Natural killer cell treated with Interleukin-12 subunit alpha and Interleukin-12 subunit beta and Interleukin-15 and Interleukin-18, amount 100 ng/mL, for 72 hours (primary cell): Measurements from ENCODE around the gene ATP1B2. TPM values are rescaled to one million over a fixed set of nuclear protein-coding genes. Genes with fewer than 3 reads are reported as not detected.
"Not testable (repeated sequence)": the region's sequence is repeated elsewhere in the genome, so short reads cannot be mapped to it uniquely, and the experiment has no call there.

Experiments used
- ATAC-seq, 2 donors: fragments of 150-1000 bp; cut with Tn5 transposase in 1 of 2; sonication (Bioruptor Pico), chemical (Tn5 transposase) in 1 of 2; 2 replicates each; pipeline ENCODE4 v1.10.0; 2021
- DNase-seq: peaks from one replicate; pipeline ENCODE4 v3.0.0; 2022; ENCODE audit warnings: low spot score
- H3K27ac Mint-ChIP-seq, 2 donors: 1 replicate in 1 of 2; 2 replicates in 1 of 2; pipeline ENCODE4 v1.8.0; 2022; ENCODE audit warnings: mixed read lengths in 2 of 2, mild to moderate bottlenecking in 1 of 2, moderate library complexity in 1 of 2
- H3K27me3 Mint-ChIP-seq, 2 donors: 1 replicate in 1 of 2; 2 replicates in 1 of 2; pipeline ENCODE4 v1.8.0; 2022; ENCODE audit warnings: mixed read lengths in 2 of 2
- H3K36me3 Mint-ChIP-seq: one replicate; pipeline ENCODE4 v1.8.0; 2022; ENCODE audit warnings: mixed read lengths
- H3K4me1 Mint-ChIP-seq, 2 donors: 1 replicate in 1 of 2; 2 replicates in 1 of 2; pipeline ENCODE4 v1.8.0; 2022; ENCODE audit warnings: low read depth in 2 of 2, mixed read lengths in 2 of 2, mild to moderate bottlenecking in 1 of 2
- H3K4me3 Mint-ChIP-seq: one replicate; pipeline ENCODE4 v1.8.0; 2022; ENCODE audit warnings: mixed read lengths
- H3K9me3 Mint-ChIP-seq: 2 replicates; pipeline ENCODE4 v1.8.0; 2022; ENCODE audit warnings: mixed read lengths
- total RNA-seq, 2 donors: library from RNA; stranded (reverse); gene quantifications; one replicate each; pipeline ENCODE4 v1.2.3, GENCODE V29; 2022

Gene ATP1B2
- total RNA-seq, 2 donors from 2014 or later = 0.25 TPM; not detected in 1

- peaks cover 7 to 10% of the 10 kb centered on the region in 2 donors for H3K4me1 Mint-ChIP-seq
- DNase-seq (no peak), ATAC-seq (no peak)
- peak overlapping the region; percentile 90 for H3K4me3 Mint-ChIP-seq
- H3K36me3 Mint-ChIP-seq = no peaks in the 10 kb centered on the region
- H3K9me3 Mint-ChIP-seq = no peaks in the 10 kb centered on the region
- H3K27me3 Mint-ChIP-seq = no peaks in the 10 kb centered on the region
- H3K27ac Mint-ChIP-seq = peak overlapping the region; percentile 50 to 86
These were observed 23.8 kb upstream of the ATP1B2 start for GRCh38 chr17:7626956-7627249.

GRCh38 chr17:7627250-7628121 lies 23.2 kb upstream of the ATP1B2 start, which contains the start of gene SAT2:
TSS of gene SAT2 (minus strand) at chr17:7627821. CDS start at chr17:7627635, 186 bp downstream.
- ATAC-seq (peak; percentile 99), DNase-seq (peak; percentile 92)
- peak within 1 kb of the TSS; percentile 90 for H3K4me3 Mint-ChIP-seq
- no peaks in the 10 kb centered on the region for H3K9me3 Mint-ChIP-seq
- H3K4me1 Mint-ChIP-seq = peaks cover 7 to 10% of the 10 kb centered on the region in 2 donors
- peak within 1 kb of the TSS; percentile 50 to 86 for H3K27ac Mint-ChIP-seq
- no peaks in the 10 kb centered on the region for H3K36me3 Mint-ChIP-seq
- H3K27me3 Mint-ChIP-seq = no peaks in the 10 kb centered on the region

GRCh38 chr17:7629939-7630571 lies 20.7 kb upstream of the ATP1B2 start, which contains the start of gene SHBG:
TSS of gene SHBG (plus strand) at chr17:7630135. CDS start at chr17:7630173, 38 bp downstream.
- Mint-ChIP-seq H3K36me3 (no peaks in the 10 kb centered on the region), H3K4me3 (no peak within 1 kb of the TSS), H3K4me1 (peaks cover 7 to 10% of the 10 kb centered on the region in 2 donors), H3K27me3 (no peaks in the 10 kb centered on the region), H3K9me3 (no peaks in the 10 kb centered on the region), H3K27ac (no peak within 1 kb of the TSS)
- DNase-seq = no peak
- ATAC-seq = no peak

- DNase-seq (no peak), ATAC-seq (no peak)
- no peaks in the 10 kb centered on the region for H3K9me3 Mint-ChIP-seq
- no peak overlapping the region for H3K27ac Mint-ChIP-seq
- H3K4me1 Mint-ChIP-seq = peaks cover 5% of the 10 kb centered on the region in 2 donors
- H3K4me3 Mint-ChIP-seq = no peak overlapping the region
- no peaks in the 10 kb centered on the region for H3K27me3 Mint-ChIP-seq
- H3K36me3 Mint-ChIP-seq = no peaks in the 10 kb centered on the region
These were observed 19.0 kb upstream of the ATP1B2 start for GRCh38 chr17:7631398-7632380.

GRCh38 chr17:7632492-7632894 lies 18.2 kb upstream of the ATP1B2 start:
- no peak overlapping the region for H3K27ac Mint-ChIP-seq
- DNase-seq (no peak), ATAC-seq (no peak)
- no peaks in the 10 kb centered on the region for H3K9me3 Mint-ChIP-seq
- H3K4me1 Mint-ChIP-seq = no peaks in the 10 kb centered on the region
- no peaks in the 10 kb centered on the region for H3K36me3 Mint-ChIP-seq
- H3K27me3 Mint-ChIP-seq = no peaks in the 10 kb centered on the region
- no peak overlapping the region for H3K4me3 Mint-ChIP-seq

- no peak for DNase-seq
- no peaks in the 10 kb centered on the region for H3K36me3 Mint-ChIP-seq
- ATAC-seq = no peak
- no peak overlapping the region for H3K4me3 Mint-ChIP-seq
- H3K9me3 Mint-ChIP-seq = no peaks in the 10 kb centered on the region
- no peaks in the 10 kb centered on the region for H3K4me1 Mint-ChIP-seq
- H3K27me3 Mint-ChIP-seq = no peaks in the 10 kb centered on the region
- no peak overlapping the region for H3K27ac Mint-ChIP-seq
These were observed 17.6 kb upstream of the ATP1B2 start for GRCh38 chr17:7633093-7633492.

GRCh38 chr17:7634384-7634783 lies 16.3 kb upstream of the ATP1B2 start:
- Mint-ChIP-seq H3K27ac (no peak overlapping the region), H3K36me3 (no peaks in the 10 kb centered on the region), H3K27me3 (no peaks in the 10 kb centered on the region), H3K4me3 (no peak overlapping the region), H3K4me1 (no peaks in the 10 kb centered on the region), H3K9me3 (no peaks in the 10 kb centered on the region)
- DNase-seq = no peak
- ATAC-seq = no peak

- H3K9me3 Mint-ChIP-seq = no peaks in the 10 kb centered on the region
These were observed 14.6 kb upstream of the ATP1B2 start for GRCh38 chr17:7636163-7636562.

GRCh38 chr17:7640783-7641182 lies 9.9 kb upstream of the ATP1B2 start:
- ATAC-seq (no peak), DNase-seq (no peak)
- Mint-ChIP-seq H3K36me3 (no peaks in the 10 kb centered on the region), H3K27ac (no peak overlapping the region), H3K27me3 (peaks cover 0 to 9% of the 10 kb centered on the region in 2 donors), H3K4me1 (peaks cover 0 to 7% of the 10 kb centered on the region in 2 donors), H3K9me3 (no peaks in the 10 kb centered on the region), H3K4me3 (no peak overlapping the region)

More at GRCh38 chr17:7636163-7636562, 14.6 kb upstream of the ATP1B2 start:
- no peak for DNase-seq
- H3K4me1 Mint-ChIP-seq = no peaks in the 10 kb centered on the region
- no peak for ATAC-seq
- no peak overlapping the region for H3K27ac Mint-ChIP-seq
- H3K4me3 Mint-ChIP-seq = no peak overlapping the region
- H3K36me3 Mint-ChIP-seq = no peaks in the 10 kb centered on the region
- H3K27me3 Mint-ChIP-seq = no peaks in the 10 kb centered on the region

- Mint-ChIP-seq H3K27me3 (peaks cover 8 to 13% of the 10 kb centered on the region in 2 donors), H3K4me3 (peak overlapping the region; percentile 58)
- ATAC-seq, DNase-seq, H3K27ac Mint-ChIP-seq, H3K36me3 Mint-ChIP-seq, H3K9me3 Mint-ChIP-seq, H3K4me1 Mint-ChIP-seq: not testable (repeated sequence)
These were observed 9.1 kb upstream of the ATP1B2 start for GRCh38 chr17:7641635-7642034.

- no peaks in the 10 kb centered on the region for H3K36me3 Mint-ChIP-seq
- DNase-seq = no peak
- peaks cover 11 to 18% of the 10 kb centered on the region in 2 donors for H3K27me3 Mint-ChIP-seq
- peak overlapping the region in 1 of 2 donors; percentile 38 for H3K27ac Mint-ChIP-seq
- no peaks in the 10 kb centered on the region for H3K9me3 Mint-ChIP-seq
- H3K4me1 Mint-ChIP-seq = peaks cover 1 to 7% of the 10 kb centered on the region in 2 donors
- ATAC-seq = peak in 1 of 2 donors; percentile 87
- H3K4me3 Mint-ChIP-seq = peak overlapping the region; percentile 48
These were observed 6.0 kb upstream of the ATP1B2 start for GRCh38 chr17:7644775-7645174.

- H3K4me3 Mint-ChIP-seq = no peak overlapping the region
- no peaks in the 10 kb centered on the region for H3K36me3 Mint-ChIP-seq
- peaks cover 27 to 32% of the 10 kb centered on the region in 2 donors for H3K27me3 Mint-ChIP-seq
- no peak for ATAC-seq
- H3K27ac Mint-ChIP-seq = no peak overlapping the region
- H3K4me1 Mint-ChIP-seq = peaks cover 16 to 21% of the 10 kb centered on the region in 2 donors
- no peaks in the 10 kb centered on the region for H3K9me3 Mint-ChIP-seq
- DNase-seq = no peak
These were observed 4.3 kb upstream of the ATP1B2 start for GRCh38 chr17:7646457-7646856.

- Mint-ChIP-seq H3K36me3 (no peaks in the 10 kb centered on the region), H3K9me3 (no peaks in the 10 kb centered on the region), H3K27ac (no peak overlapping the region), H3K4me3 (no peak overlapping the region), H3K4me1 (peaks cover 16 to 21% of the 10 kb centered on the region in 2 donors), H3K27me3 (peaks cover 27 to 30% of the 10 kb centered on the region in 2 donors)
- ATAC-seq (no peak), DNase-seq (no peak)
These were observed 3.7 kb upstream of the ATP1B2 start for GRCh38 chr17:7647018-7647417.
